HepG2 (cell line): ENCODE results near the gene HNRNPM. TPM values are rescaled to one million over a fixed set of nuclear protein-coding genes. Genes with fewer than 3 reads are reported as not detected.
A peak's percentile ranks its signal among the peaks of the same experiment; 100 is the strongest.

Experiments
- JDP2 ChIP-seq: sonication (generic); formaldehyde crosslinking; IDR thresholded peaks from 2 replicates; pipeline ENCODE4 v1.8.1; 2022; ENCODE audit warnings: missing genetic modification reagents, borderline replicate concordance
- NCOA2 ChIP-seq: sonication (generic); formaldehyde crosslinking; IDR thresholded peaks from 2 replicates; pipeline ENCODE4 v1.8.0; 2022; ENCODE audit warnings: inconsistent platforms
- NONO ChIP-seq, 2 experiments: fragments of 450-650 bp in 1 of 2; sonication (generic) in 1 of 2; formaldehyde crosslinking in 1 of 2; IDR thresholded peaks in 1 of 2; conservative IDR thresholded peaks in 1 of 2; 2 replicates each; pipeline versions ENCODE4 v1.6.1 to v1.8.0; 2017 to 2022; ENCODE audit warnings: mild to moderate bottlenecking in 1 of 2, missing genetic modification reagents in 1 of 2, moderate library complexity in 1 of 2
- SNAPC2 ChIP-seq: sonication (generic); formaldehyde crosslinking; IDR thresholded peaks from 2 replicates; pipeline ENCODE4 v1.8.1; 2022; ENCODE audit warnings: mild to moderate bottlenecking, missing genetic modification reagents
- XRCC5 ChIP-seq: fragments of 200-400 bp; formaldehyde crosslinking; optimal IDR thresholded peaks from 2 replicates; pipeline ENCODE3; 2017; ENCODE audit warnings: mild to moderate bottlenecking, low read length
- ZNF292 ChIP-seq: sonication (generic); formaldehyde crosslinking; IDR thresholded peaks from 2 replicates; pipeline ENCODE4 v1.8.1; 2022; ENCODE audit warnings: mild to moderate bottlenecking, low read depth, missing genetic modification reagents, borderline replicate concordance
- ZNF337 ChIP-seq: sonication (generic); formaldehyde crosslinking; IDR thresholded peaks from 2 replicates; pipeline ENCODE4 v1.5.1; 2020; ENCODE audit warnings: missing genetic modification reagents, low read depth, mild to moderate bottlenecking, borderline replicate concordance
- ZNF382 ChIP-seq: sonication (generic); formaldehyde crosslinking; IDR thresholded peaks from 2 replicates; pipeline ENCODE4 v1.5.0; 2020; ENCODE audit warnings: missing genetic modification reagents, mild to moderate bottlenecking, borderline replicate concordance
- ZNF598 ChIP-seq: sonication (generic); formaldehyde crosslinking; IDR thresholded peaks from 2 replicates; pipeline ENCODE4 v1.5.1; 2020; ENCODE audit warnings: mild to moderate bottlenecking, missing genetic modification reagents, borderline replicate concordance
- ZNF709 ChIP-seq: sonication (generic); formaldehyde crosslinking; IDR thresholded peaks from 2 replicates; pipeline ENCODE4 v1.5.0; 2020; ENCODE audit warnings: mild to moderate bottlenecking, missing genetic modification reagents
- polyA plus RNA-seq, 8 experiments: library from polyadenylated mRNA; depleted of rRNA in 3 of 8; stranded (reverse) in 7 of 8; unstranded in 1 of 8; fragments of >200 nt; fragmentation: Illumina TruSeq in 4 of 8; extraction: Trizol in 4 of 8; gene quantifications; 2 replicates each; pipeline versions ENCODE4 v1.2.1 to v1.2.3, GENCODE V29; 2011 to 2016; ENCODE audit warnings: low read depth in 4 of 8, missing spikeins in 1 of 8, mixed read lengths in 1 of 8; ENCODE audit not compliant: insufficient read depth in 1 of 8
- total RNA-seq, 5 experiments: library from RNA; depleted of rRNA; stranded (reverse); fragments of >200 nt; fragmentation: Illumina TruSeq; extraction: Trizol; gene quantifications; 2 replicates each; pipeline ENCODE4 v1.2.3, GENCODE V29; 2016; ENCODE audit warnings: low read depth in 1 of 5
- TF ChIP-seq, protein P1 (sequence below): sonication (generic); formaldehyde crosslinking; conservative IDR thresholded peaks from 2 replicates; pipeline ENCODE4 v1.4.0; 2020; ENCODE audit warnings: missing genetic modification reagents
- TF ChIP-seq, protein P2 (sequence below): sonication (generic); formaldehyde crosslinking; IDR thresholded peaks from 2 replicates; pipeline ENCODE4 v1.8.0; 2022; ENCODE audit warnings: mild to moderate bottlenecking, missing genetic modification reagents, moderate library complexity
- TF ChIP-seq, protein P3 (sequence below): sonication (generic); formaldehyde crosslinking; IDR thresholded peaks from 2 replicates; pipeline ENCODE4 v1.9.0; 2022; ENCODE audit warnings: low read depth, missing genetic modification reagents
- TF ChIP-seq, protein P4 (sequence below): sonication (generic); formaldehyde crosslinking; IDR thresholded peaks from 2 replicates; pipeline ENCODE4 v1.4.0; 2020; ENCODE audit warnings: mild to moderate bottlenecking, low read depth, missing genetic modification reagents
- TF ChIP-seq, protein P5 (sequence below): sonication (generic); formaldehyde crosslinking; IDR thresholded peaks from 2 replicates; pipeline ENCODE4 v1.4.0; 2020; ENCODE audit warnings: missing genetic modification reagents; ENCODE audit errors: not compliant biosample characterization
- TF ChIP-seq, protein P6 (sequence below): sonication (generic); formaldehyde crosslinking; IDR thresholded peaks from 2 replicates; pipeline ENCODE4 v1.4.0; 2020; ENCODE audit warnings: missing genetic modification reagents, mild to moderate bottlenecking, borderline replicate concordance
- TF ChIP-seq, protein P7 (sequence below): sonication (generic); formaldehyde crosslinking; IDR thresholded peaks from 2 replicates; pipeline ENCODE4 v1.8.0; 2022; ENCODE audit warnings: missing genetic modification reagents, mild to moderate bottlenecking, moderate library complexity, borderline replicate concordance

The HNRNPM gene
- total and polyA plus RNA-seq, 2 of the 13 experiments (the other 11 are each of a cell fraction or from before 2014, with no cell fraction given) = 56.7 to 102 TPM

DNA sequence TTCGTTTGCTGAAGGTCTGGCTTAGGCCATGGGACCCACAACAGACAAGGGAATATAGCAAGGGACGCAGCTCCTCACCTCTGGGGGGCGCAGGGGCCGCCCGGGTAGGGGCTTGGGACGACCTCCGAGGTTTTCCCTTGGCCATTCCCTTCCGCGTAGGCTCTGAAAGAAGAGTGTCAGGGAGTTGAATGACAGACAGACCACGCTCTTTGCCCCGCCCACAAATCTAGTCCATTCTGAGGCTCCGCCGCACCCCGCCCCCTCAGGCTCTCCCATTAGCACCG, 80.6 kb downstream of the HNRNPM start (continued):
- TF ChIP-seq, protein P1, sequence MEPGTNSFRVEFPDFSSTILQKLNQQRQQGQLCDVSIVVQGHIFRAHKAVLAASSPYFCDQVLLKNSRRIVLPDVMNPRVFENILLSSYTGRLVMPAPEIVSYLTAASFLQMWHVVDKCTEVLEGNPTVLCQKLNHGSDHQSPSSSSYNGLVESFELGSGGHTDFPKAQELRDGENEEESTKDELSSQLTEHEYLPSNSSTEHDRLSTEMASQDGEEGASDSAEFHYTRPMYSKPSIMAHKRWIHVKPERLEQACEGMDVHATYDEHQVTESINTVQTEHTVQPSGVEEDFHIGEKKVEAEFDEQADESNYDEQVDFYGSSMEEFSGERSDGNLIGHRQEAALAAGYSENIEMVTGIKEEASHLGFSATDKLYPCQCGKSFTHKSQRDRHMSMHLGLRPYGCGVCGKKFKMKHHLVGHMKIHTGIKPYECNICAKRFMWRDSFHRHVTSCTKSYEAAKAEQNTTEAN (CRISPR knock-in tag) = no peak
- TF ChIP-seq ZNF292 (CRISPR knock-in tag) (no peak), ZNF337 (CRISPR knock-in tag) (no peak), ZNF382 (CRISPR knock-in tag) (no peak), NONO (IDR thresholded peaks at IDR 0.05) (no peak), NONO (CRISPR knock-in tag; conservative IDR thresholded peaks at IDR 0.05) (no peak), ZNF709 (CRISPR knock-in tag) (0 out of 2 replicates have a peak, but pooled peaks have one; percentile 23), ZNF598 (CRISPR knock-in tag) (no peak), XRCC5 (peak; percentile 65), SNAPC2 (CRISPR knock-in tag) (no peak), NCOA2 (no peak), JDP2 (CRISPR knock-in tag) (no peak)
- TF ChIP-seq, protein P2, sequence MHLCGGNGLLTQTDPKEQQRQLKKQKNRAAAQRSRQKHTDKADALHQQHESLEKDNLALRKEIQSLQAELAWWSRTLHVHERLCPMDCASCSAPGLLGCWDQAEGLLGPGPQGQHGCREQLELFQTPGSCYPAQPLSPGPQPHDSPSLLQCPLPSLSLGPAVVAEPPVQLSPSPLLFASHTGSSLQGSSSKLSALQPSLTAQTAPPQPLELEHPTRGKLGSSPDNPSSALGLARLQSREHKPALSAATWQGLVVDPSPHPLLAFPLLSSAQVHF (CRISPR knock-in tag) = no peak
- TF ChIP-seq, protein P3, sequence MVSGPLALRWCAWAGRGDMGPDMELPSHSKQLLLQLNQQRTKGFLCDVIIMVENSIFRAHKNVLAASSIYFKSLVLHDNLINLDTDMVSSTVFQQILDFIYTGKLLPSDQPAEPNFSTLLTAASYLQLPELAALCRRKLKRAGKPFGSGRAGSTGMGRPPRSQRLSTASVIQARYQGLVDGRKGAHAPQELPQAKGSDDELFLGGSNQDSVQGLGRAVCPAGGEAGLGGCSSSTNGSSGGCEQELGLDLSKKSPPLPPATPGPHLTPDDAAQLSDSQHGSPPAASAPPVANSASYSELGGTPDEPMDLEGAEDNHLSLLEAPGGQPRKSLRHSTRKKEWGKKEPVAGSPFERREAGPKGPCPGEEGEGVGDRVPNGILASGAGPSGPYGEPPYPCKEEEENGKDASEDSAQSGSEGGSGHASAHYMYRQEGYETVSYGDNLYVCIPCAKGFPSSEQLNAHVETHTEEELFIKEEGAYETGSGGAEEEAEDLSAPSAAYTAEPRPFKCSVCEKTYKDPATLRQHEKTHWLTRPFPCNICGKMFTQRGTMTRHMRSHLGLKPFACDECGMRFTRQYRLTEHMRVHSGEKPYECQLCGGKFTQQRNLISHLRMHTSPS (CRISPR knock-in tag) = no peak
- TF ChIP-seq, protein P4, sequence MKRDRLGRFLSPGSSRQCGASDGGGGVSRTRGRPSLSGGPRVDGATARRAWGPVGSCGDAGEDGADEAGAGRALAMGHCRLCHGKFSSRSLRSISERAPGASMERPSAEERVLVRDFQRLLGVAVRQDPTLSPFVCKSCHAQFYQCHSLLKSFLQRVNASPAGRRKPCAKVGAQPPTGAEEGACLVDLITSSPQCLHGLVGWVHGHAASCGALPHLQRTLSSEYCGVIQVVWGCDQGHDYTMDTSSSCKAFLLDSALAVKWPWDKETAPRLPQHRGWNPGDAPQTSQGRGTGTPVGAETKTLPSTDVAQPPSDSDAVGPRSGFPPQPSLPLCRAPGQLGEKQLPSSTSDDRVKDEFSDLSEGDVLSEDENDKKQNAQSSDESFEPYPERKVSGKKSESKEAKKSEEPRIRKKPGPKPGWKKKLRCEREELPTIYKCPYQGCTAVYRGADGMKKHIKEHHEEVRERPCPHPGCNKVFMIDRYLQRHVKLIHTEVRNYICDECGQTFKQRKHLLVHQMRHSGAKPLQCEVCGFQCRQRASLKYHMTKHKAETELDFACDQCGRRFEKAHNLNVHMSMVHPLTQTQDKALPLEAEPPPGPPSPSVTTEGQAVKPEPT (CRISPR knock-in tag) = no peak
- TF ChIP-seq, protein P5, sequence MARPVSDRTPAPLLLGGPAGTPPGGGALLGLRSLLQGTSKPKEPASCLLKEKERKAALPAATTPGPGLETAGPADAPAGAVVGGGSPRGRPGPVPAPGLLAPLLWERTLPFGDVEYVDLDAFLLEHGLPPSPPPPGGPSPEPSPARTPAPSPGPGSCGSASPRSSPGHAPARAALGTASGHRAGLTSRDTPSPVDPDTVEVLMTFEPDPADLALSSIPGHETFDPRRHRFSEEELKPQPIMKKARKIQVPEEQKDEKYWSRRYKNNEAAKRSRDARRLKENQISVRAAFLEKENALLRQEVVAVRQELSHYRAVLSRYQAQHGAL (CRISPR knock-in tag) = no peak
- TF ChIP-seq, protein P6, sequence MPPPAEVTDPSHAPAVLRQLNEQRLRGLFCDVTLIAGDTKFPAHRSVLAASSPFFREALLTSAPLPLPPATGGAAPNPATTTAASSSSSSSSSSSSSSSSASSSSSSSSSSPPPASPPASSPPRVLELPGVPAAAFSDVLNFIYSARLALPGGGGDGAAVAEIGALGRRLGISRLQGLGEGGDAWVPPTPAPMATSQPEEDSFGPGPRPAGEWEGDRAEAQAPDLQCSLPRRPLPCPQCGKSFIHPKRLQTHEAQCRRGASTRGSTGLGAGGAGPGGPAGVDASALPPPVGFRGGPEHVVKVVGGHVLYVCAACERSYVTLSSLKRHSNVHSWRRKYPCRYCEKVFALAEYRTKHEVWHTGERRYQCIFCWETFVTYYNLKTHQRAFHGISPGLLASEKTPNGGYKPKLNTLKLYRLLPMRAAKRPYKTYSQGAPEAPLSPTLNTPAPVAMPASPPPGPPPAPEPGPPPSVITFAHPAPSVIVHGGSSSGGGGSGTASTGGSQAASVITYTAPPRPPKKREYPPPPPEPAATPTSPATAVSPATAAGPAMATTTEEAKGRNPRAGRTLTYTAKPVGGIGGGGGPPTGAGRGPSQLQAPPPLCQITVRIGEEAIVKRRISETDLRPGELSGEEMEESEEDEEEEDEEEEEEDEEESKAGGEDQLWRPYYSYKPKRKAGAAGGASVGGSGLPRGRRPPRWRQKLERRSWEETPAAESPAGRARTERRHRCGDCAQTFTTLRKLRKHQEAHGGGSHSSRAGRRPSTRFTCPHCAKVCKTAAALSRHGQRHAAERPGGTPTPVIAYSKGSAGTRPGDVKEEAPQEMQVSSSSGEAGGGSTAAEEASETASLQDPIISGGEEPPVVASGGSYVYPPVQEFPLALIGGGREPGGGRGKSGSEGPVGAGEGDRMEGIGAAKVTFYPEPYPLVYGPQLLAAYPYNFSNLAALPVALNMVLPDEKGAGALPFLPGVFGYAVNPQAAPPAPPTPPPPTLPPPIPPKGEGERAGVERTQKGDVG (CRISPR knock-in tag) = no peak
- TF ChIP-seq, protein P7, sequence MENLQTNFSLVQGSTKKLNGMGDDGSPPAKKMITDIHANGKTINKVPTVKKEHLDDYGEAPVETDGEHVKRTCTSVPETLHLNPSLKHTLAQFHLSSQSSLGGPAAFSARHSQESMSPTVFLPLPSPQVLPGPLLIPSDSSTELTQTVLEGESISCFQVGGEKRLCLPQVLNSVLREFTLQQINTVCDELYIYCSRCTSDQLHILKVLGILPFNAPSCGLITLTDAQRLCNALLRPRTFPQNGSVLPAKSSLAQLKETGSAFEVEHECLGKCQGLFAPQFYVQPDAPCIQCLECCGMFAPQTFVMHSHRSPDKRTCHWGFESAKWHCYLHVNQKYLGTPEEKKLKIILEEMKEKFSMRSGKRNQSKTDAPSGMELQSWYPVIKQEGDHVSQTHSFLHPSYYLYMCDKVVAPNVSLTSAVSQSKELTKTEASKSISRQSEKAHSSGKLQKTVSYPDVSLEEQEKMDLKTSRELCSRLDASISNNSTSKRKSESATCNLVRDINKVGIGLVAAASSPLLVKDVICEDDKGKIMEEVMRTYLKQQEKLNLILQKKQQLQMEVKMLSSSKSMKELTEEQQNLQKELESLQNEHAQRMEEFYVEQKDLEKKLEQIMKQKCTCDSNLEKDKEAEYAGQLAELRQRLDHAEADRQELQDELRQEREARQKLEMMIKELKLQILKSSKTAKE (CRISPR knock-in tag) = no peak
